ENCODE data around the gene CACNA1C.

- TF ChIP-seq, protein P1, sequence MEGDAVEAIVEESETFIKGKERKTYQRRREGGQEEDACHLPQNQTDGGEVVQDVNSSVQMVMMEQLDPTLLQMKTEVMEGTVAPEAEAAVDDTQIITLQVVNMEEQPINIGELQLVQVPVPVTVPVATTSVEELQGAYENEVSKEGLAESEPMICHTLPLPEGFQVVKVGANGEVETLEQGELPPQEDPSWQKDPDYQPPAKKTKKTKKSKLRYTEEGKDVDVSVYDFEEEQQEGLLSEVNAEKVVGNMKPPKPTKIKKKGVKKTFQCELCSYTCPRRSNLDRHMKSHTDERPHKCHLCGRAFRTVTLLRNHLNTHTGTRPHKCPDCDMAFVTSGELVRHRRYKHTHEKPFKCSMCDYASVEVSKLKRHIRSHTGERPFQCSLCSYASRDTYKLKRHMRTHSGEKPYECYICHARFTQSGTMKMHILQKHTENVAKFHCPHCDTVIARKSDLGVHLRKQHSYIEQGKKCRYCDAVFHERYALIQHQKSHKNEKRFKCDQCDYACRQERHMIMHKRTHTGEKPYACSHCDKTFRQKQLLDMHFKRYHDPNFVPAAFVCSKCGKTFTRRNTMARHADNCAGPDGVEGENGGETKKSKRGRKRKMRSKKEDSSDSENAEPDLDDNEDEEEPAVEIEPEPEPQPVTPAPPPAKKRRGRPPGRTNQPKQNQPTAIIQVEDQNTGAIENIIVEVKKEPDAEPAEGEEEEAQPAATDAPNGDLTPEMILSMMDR (conservative IDR thresholded peaks at IDR 0.05) = no peak
- no peak for TF ChIP-seq EZH2 (IDR thresholded peaks at IDR 0.05; ENCODE audit: low read depth)
Measured at GRCh38 chr12:2125651-2126522, 73.1 kb downstream of the CACNA1C start.

Data from PC-9 (cell line).